Hepatocyte (in vitro differentiated cells): ENCODE data around the gene DYNLT5.

Experiments used
- EZH2 ChIP-seq: fragments of 200-600 bp; sonication (generic); IDR thresholded peaks from 2 replicates; pipeline ENCODE4 v1.6.1; 2016; ENCODE audit warnings: antibody characterized with exemption, mild to moderate bottlenecking, borderline replicate concordance
- TF ChIP-seq, protein P1 (sequence below): fragments of 200-600 bp; sonication (generic); IDR thresholded peaks from 2 replicates; pipeline ENCODE4 v1.5.1; 2016; ENCODE audit warnings: antibody characterized with exemption, mild to moderate bottlenecking; ENCODE audit not compliant: poor library complexity

GRCh38 chr1:66770240-66770639 is 18.0 kb downstream of the DYNLT5 start:
- TF ChIP-seq, protein P1, sequence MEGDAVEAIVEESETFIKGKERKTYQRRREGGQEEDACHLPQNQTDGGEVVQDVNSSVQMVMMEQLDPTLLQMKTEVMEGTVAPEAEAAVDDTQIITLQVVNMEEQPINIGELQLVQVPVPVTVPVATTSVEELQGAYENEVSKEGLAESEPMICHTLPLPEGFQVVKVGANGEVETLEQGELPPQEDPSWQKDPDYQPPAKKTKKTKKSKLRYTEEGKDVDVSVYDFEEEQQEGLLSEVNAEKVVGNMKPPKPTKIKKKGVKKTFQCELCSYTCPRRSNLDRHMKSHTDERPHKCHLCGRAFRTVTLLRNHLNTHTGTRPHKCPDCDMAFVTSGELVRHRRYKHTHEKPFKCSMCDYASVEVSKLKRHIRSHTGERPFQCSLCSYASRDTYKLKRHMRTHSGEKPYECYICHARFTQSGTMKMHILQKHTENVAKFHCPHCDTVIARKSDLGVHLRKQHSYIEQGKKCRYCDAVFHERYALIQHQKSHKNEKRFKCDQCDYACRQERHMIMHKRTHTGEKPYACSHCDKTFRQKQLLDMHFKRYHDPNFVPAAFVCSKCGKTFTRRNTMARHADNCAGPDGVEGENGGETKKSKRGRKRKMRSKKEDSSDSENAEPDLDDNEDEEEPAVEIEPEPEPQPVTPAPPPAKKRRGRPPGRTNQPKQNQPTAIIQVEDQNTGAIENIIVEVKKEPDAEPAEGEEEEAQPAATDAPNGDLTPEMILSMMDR, result no peak
- TF ChIP-seq EZH2, result no peak
